Measurements from ENCODE around the gene ZFAND6.
"Not testable (repeated sequence)": the region's sequence is repeated elsewhere in the genome, so short reads cannot be mapped to it uniquely, and the experiment has no call there.

Gene ZFAND6

GRCh38 chr15:80095969-80096368 is 36.5 kb downstream of the ZFAND6 start:
- in situ Hi-C loops (cut with HindIII; ENCODE audit: low sequenced_read_pairs): no loop called here

GRCh38 chr15:80098341-80098740 is 38.9 kb downstream of the ZFAND6 start:
- in situ Hi-C loops (cut with HindIII; ENCODE audit: low sequenced_read_pairs): no loop called here

GRCh38 chr15:80099241-80099640 is 39.8 kb downstream of the ZFAND6 start:
- in situ Hi-C loops (cut with HindIII; ENCODE audit: low sequenced_read_pairs): no loop called here

GRCh38 chr15:80099662-80100061 is 40.2 kb downstream of the ZFAND6 start:
- in situ Hi-C loops (cut with HindIII; ENCODE audit: low sequenced_read_pairs): not testable (repeated sequence)

GRCh38 chr15:80100247-80100646 is 40.8 kb downstream of the ZFAND6 start:
- in situ Hi-C loops (cut with HindIII; ENCODE audit: low sequenced_read_pairs): no loop called here

GRCh38 chr15:80105193-80105592 is 45.7 kb downstream of the ZFAND6 start:
- in situ Hi-C loops (cut with HindIII; ENCODE audit: low sequenced_read_pairs): no loop called here

- in situ Hi-C loops (cut with HindIII; ENCODE audit: low sequenced_read_pairs): no loop called here
Measured at GRCh38 chr15:80105595-80105994, 46.1 kb downstream of the ZFAND6 start.

GRCh38 chr15:80106051-80106450 is 46.6 kb downstream of the ZFAND6 start:
- in situ Hi-C loops (cut with HindIII; ENCODE audit: low sequenced_read_pairs): no loop called here

- in situ Hi-C loops (cut with HindIII; ENCODE audit: low sequenced_read_pairs): no loop called here
Measured at GRCh38 chr15:80107204-80107603, 47.7 kb downstream of the ZFAND6 start.

- in situ Hi-C loops (cut with HindIII; ENCODE audit: low sequenced_read_pairs): no loop called here
Measured at GRCh38 chr15:80107774-80108173, 48.3 kb downstream of the ZFAND6 start.

- in situ Hi-C loops (cut with HindIII; ENCODE audit: low sequenced_read_pairs): no loop called here
Measured at GRCh38 chr15:80109388-80109787, 49.9 kb downstream of the ZFAND6 start.

- in situ Hi-C loops (cut with HindIII; ENCODE audit: low sequenced_read_pairs): no loop called here
Measured at GRCh38 chr15:80110920-80111319, 51.4 kb downstream of the ZFAND6 start.

GRCh38 chr15:80114114-80114513 is 54.6 kb downstream of the ZFAND6 start:
- in situ Hi-C loops (cut with HindIII; ENCODE audit: low sequenced_read_pairs): no loop called here

- in situ Hi-C loops (cut with HindIII; ENCODE audit: low sequenced_read_pairs): no loop called here
Measured at GRCh38 chr15:80115021-80115420, 55.5 kb downstream of the ZFAND6 start.

GRCh38 chr15:80118956-80119355 is 59.5 kb downstream of the ZFAND6 start:
- in situ Hi-C loops (cut with HindIII; ENCODE audit: low sequenced_read_pairs): no loop called here

GRCh38 chr15:80120636-80121035 is 61.2 kb downstream of the ZFAND6 start:
- in situ Hi-C loops (cut with HindIII; ENCODE audit: low sequenced_read_pairs): no loop called here

- in situ Hi-C loops (cut with HindIII; ENCODE audit: low sequenced_read_pairs): no loop called here
Measured at GRCh38 chr15:80121546-80121945, 62.1 kb downstream of the ZFAND6 start.

- in situ Hi-C loops (cut with HindIII; ENCODE audit: low sequenced_read_pairs): no loop called here
Measured at GRCh38 chr15:80123034-80123433, 63.6 kb downstream of the ZFAND6 start.

- in situ Hi-C loops (cut with HindIII; ENCODE audit: low sequenced_read_pairs): not testable (repeated sequence)
Measured at GRCh38 chr15:80127253-80127652, 67.8 kb downstream of the ZFAND6 start.

GRCh38 chr15:80127911-80128310 is 68.4 kb downstream of the ZFAND6 start:
- in situ Hi-C loops (cut with HindIII; ENCODE audit: low sequenced_read_pairs): no loop called here

GRCh38 chr15:80132382-80132781 is 72.9 kb downstream of the ZFAND6 start:
- in situ Hi-C loops (cut with HindIII; ENCODE audit: low sequenced_read_pairs): no loop called here

GRCh38 chr15:80136854-80137253 is 77.4 kb downstream of the ZFAND6 start:
- in situ Hi-C loops (cut with HindIII; ENCODE audit: low sequenced_read_pairs): no loop called here

- in situ Hi-C loops (cut with HindIII; ENCODE audit: low sequenced_read_pairs): no loop called here
Measured at GRCh38 chr15:80138961-80139360, 79.5 kb downstream of the ZFAND6 start.

- in situ Hi-C loops (cut with HindIII; ENCODE audit: low sequenced_read_pairs): no loop called here
Measured at GRCh38 chr15:80140909-80141308, 81.4 kb downstream of the ZFAND6 start.

All from endothelial cell of hepatic sinusoid (primary cell).